Retina (tissue), 1 donor: Measurements from ENCODE around the gene ODF2.
A peak's percentile ranks its signal among the peaks of the same experiment; 100 is the strongest.

ENCODE experiments used
- DNase-seq: peaks from one replicate; pipeline ENCODE4 v3.0.0-alpha.2; 2016

ODF2 gene

GRCh38 chr9:128540634-128541360, 85.0 kb downstream of the ODF2 start:
- no peak for DNase-seq

- no peak for DNase-seq
Measured at GRCh38 chr9:128546504-128546903, 90.7 kb downstream of the ODF2 start.

DNA sequence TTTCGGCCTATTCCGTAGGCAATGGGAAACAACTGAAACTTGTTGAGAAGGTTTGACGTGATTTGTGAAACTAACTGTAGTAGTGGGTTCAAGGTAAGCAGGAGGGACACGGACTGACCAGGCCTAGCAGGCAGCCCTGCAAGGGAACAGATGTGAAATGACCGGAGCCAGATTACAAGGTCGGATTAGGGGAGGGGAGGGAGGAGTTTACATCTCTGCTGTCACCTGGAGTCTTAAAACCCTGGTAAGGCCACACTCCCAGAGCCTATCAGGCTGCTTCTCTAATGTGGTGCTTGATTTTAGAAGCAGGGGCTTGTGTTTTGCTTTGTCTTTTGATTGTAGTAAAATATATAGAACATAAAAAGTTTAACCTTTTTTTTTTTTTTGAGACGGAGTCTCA, 93.1 kb downstream of the ODF2 start:
- no peak for DNase-seq

- DNase-seq = peak; percentile 19
Measured at GRCh38 chr9:128550226-128550625, 94.4 kb downstream of the ODF2 start.
